ENCODE data around the gene PCDHGA9.

Gene PCDHGA9

DNA sequence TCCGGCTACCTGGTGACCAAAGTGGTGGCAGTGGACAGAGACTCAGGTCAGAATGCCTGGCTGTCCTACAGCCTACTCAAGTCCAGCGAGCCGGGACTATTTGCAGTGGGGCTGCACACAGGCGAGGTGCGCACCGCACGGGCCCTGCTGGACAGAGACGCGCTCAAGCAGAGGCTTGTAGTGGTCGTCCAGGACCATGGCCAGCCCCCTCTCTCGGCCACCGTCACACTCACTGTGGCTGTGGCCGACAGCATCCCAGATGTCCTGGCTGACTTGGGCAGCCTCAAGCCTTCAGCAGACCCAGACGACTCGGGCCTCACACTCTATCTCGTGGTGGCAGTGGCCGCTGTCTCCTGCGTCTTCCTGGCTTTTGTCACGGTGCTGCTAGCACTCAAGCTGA lies 45.6 kb upstream of the PCDHGA9 start:
- WGBS (ENCODE audit: extremely low coverage, insufficient coverage, insufficient read length) = no CpG with 5 or more reads among the region's 19 CpGs
- no peak overlapping the region for H3K18ac ChIP-seq (ENCODE audit: low read length)

DNA sequence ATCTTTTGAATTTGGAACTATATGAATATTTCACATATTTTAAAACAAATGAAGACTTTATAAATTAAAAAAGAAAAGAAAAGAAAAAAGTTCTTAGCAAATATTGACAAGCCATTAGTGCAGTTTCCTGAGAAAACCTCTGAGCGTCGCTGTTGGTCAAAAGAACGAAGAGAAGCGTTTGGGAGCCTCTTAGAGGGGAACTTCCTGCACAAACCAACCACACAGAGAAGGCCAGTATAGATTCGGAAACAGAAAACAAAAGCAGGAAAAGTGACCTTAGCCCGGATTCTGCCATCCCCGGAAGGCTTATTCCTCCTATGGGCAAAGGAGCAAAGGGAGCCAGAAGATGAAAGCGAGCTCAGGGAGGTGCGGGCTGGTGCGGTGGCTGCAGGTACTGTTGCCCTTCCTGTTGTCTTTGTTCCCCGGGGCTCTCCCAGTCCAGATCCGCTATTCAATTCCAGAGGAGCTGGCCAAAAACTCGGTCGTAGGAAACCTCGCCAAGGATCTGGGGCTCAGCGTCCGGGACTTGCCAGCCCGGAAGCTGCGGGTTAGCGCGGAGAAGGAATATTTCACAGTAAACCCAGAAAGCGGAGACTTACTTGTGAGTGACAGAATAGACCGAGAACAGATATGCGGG lies 42.7 kb upstream of the PCDHGA9 start, which contains the start of gene PCDHGB2:
Gene PCDHGB2, plus strand, starts transcription at position 205 of the 637 bp plus-strand sequence. Its CDS starts 142 bp downstream, at position 347.
- Histone ChIP-seq H3K23ac (ENCODE audit: low read length) (no peak within 1 kb of the TSS), H2BK12ac (ENCODE audit: low read length) (no peak within 1 kb of the TSS), H4K91ac (ENCODE audit: low read depth, low read length) (no peak within 1 kb of the TSS), H2AK5ac (ENCODE audit: low read length) (no peak within 1 kb of the TSS), H3K27ac (ENCODE audit: low read depth, low read length) (no peak within 1 kb of the TSS), H3K36me3 (ENCODE audit: control insufficient read depth in 1 of 2, insufficient read depth in 2 of 2, low read length in 2 of 2) (no peaks in the 10 kb centered on the region), H4K12ac (ENCODE audit: low read depth, low read length) (no peak within 1 kb of the TSS), H3K27me3 (ENCODE audit: insufficient read depth, low read length) (no peaks in the 10 kb centered on the region), H3K4ac (ENCODE audit: low read depth, low read length) (no peak within 1 kb of the TSS), H3K79me1 (ENCODE audit: low read length) (no peaks in the 10 kb centered on the region), H3K14ac (ENCODE audit: low read length) (no peak within 1 kb of the TSS), H3K79me2 (ENCODE audit: control insufficient read depth, insufficient read depth, low read length, poor library complexity) (no peaks in the 10 kb centered on the region), H2AFZ (ENCODE audit: insufficient read depth, low read length, poor library complexity) (no peak within 1 kb of the TSS), H2BK5ac (ENCODE audit: low read depth, low read length, poor library complexity) (no peak within 1 kb of the TSS), H3K4me3 (ENCODE audit: low read depth, low read length) (no peak within 1 kb of the TSS), H3K4me1 (ENCODE audit: control insufficient read depth in 1 of 2, insufficient read depth in 2 of 2, low read length in 2 of 2) (no peaks in the 10 kb centered on the region), H3K18ac (ENCODE audit: low read length) (no peak within 1 kb of the TSS), H4K8ac (ENCODE audit: low read depth, low read length) (no peak within 1 kb of the TSS), H3K4me2 (ENCODE audit: low read length) (no peak within 1 kb of the TSS), H3K9ac (ENCODE audit: low read length) (no peak within 1 kb of the TSS), H3K9me3 (ENCODE audit: insufficient read depth, low read depth, low read length) (peaks cover 39% of the 10 kb centered on the region), H2BK120ac (ENCODE audit: insufficient read depth, low read length, poor library complexity) (no peak within 1 kb of the TSS)
- DNase-seq = no peak
- no CpG with 5 or more reads among the region's 24 CpGs for WGBS (ENCODE audit: extremely low coverage, insufficient coverage, insufficient read length)

More for the DNA sequence above, 45.6 kb upstream of the PCDHGA9 start:
- no peak overlapping the region for H2BK12ac ChIP-seq (ENCODE audit: low read length)
- no peak overlapping the region for H3K23ac ChIP-seq (ENCODE audit: low read length)
- no peaks in the 10 kb centered on the region for H3K4me1 ChIP-seq (ENCODE audit: control insufficient read depth in 1 of 2, insufficient read depth in 2 of 2, low read length in 2 of 2)
- no peak overlapping the region for H4K91ac ChIP-seq (ENCODE audit: low read depth, low read length)
- no peak overlapping the region for H2AK5ac ChIP-seq (ENCODE audit: low read length)
- no peaks in the 10 kb centered on the region for H3K79me2 ChIP-seq (ENCODE audit: control insufficient read depth, insufficient read depth, low read length, poor library complexity)
- DNase-seq = no peak
- H2BK120ac ChIP-seq (ENCODE audit: insufficient read depth, low read length, poor library complexity) = no peak overlapping the region
- H3K9ac ChIP-seq (ENCODE audit: low read length) = no peak overlapping the region
- no peaks in the 10 kb centered on the region for H3K27me3 ChIP-seq (ENCODE audit: insufficient read depth, low read length)
- H3K27ac ChIP-seq (ENCODE audit: low read depth, low read length) = no peak overlapping the region
- H3K4me2 ChIP-seq (ENCODE audit: low read length) = no peak overlapping the region
- no peak overlapping the region for H2AFZ ChIP-seq (ENCODE audit: insufficient read depth, low read length, poor library complexity)
- no peak overlapping the region for H4K8ac ChIP-seq (ENCODE audit: low read depth, low read length)
- peaks cover 0 to 3% of the 10 kb centered on the region in 2 experiments for H3K36me3 ChIP-seq (ENCODE audit: control insufficient read depth in 1 of 2, insufficient read depth in 2 of 2, low read length in 2 of 2)
- no peak overlapping the region for H2BK5ac ChIP-seq (ENCODE audit: low read depth, low read length, poor library complexity)
- no peak overlapping the region for H3K14ac ChIP-seq (ENCODE audit: low read length)
- H3K4ac ChIP-seq (ENCODE audit: low read depth, low read length) = no peak overlapping the region
- no peak overlapping the region for H3K4me3 ChIP-seq (ENCODE audit: low read depth, low read length)
- no peaks in the 10 kb centered on the region for H3K79me1 ChIP-seq (ENCODE audit: low read length)
- peaks cover 35% of the 10 kb centered on the region for H3K9me3 ChIP-seq (ENCODE audit: insufficient read depth, low read depth, low read length)
- no peak overlapping the region for H4K12ac ChIP-seq (ENCODE audit: low read depth, low read length)

DNA sequence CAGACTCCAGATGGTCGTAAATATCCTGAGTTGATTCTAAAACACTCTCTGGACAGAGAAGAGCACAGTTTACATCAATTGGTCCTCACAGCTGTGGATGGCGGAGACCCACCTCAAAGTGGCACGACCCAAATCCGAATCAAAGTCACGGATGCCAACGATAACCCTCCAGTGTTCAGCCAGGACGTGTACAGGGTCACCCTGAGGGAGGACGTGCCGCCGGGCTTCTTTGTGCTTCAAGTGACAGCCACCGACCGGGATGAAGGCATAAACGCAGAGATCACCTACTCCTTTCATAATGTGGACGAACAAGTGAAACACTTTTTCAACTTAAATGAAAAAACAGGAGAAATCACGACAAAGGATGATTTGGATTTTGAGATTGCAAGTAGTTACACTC lies 41.9 kb upstream of the PCDHGA9 start:
- no peaks in the 10 kb centered on the region for H3K36me3 ChIP-seq (ENCODE audit: control insufficient read depth in 1 of 2, insufficient read depth in 2 of 2, low read length in 2 of 2)
- no peak overlapping the region for H3K4me3 ChIP-seq (ENCODE audit: low read depth, low read length)
- H3K4me1 ChIP-seq (ENCODE audit: control insufficient read depth in 1 of 2, insufficient read depth in 2 of 2, low read length in 2 of 2) = no peaks in the 10 kb centered on the region
- no peak overlapping the region for H4K12ac ChIP-seq (ENCODE audit: low read depth, low read length)
- no peak overlapping the region for H3K18ac ChIP-seq (ENCODE audit: low read length)
- H2BK120ac ChIP-seq (ENCODE audit: insufficient read depth, low read length, poor library complexity) = no peak overlapping the region
- H3K9me3 ChIP-seq (ENCODE audit: insufficient read depth, low read depth, low read length) = peaks cover 39% of the 10 kb centered on the region
- H2BK5ac ChIP-seq (ENCODE audit: low read depth, low read length, poor library complexity) = no peak overlapping the region
- no peak overlapping the region for H3K4me2 ChIP-seq (ENCODE audit: low read length)
- no peaks in the 10 kb centered on the region for H3K79me1 ChIP-seq (ENCODE audit: low read length)
- H3K4ac ChIP-seq (ENCODE audit: low read depth, low read length) = no peak overlapping the region
- no CpG with 5 or more reads among the region's 15 CpGs for WGBS (ENCODE audit: extremely low coverage, insufficient coverage, insufficient read length)
- H2BK12ac ChIP-seq (ENCODE audit: low read length) = no peak overlapping the region
- no peak overlapping the region for H3K9ac ChIP-seq (ENCODE audit: low read length)
- H3K27me3 ChIP-seq (ENCODE audit: insufficient read depth, low read length) = no peaks in the 10 kb centered on the region
- H2AK5ac ChIP-seq (ENCODE audit: low read length) = no peak overlapping the region
- no peak overlapping the region for H4K8ac ChIP-seq (ENCODE audit: low read depth, low read length)
- no peak overlapping the region for H3K14ac ChIP-seq (ENCODE audit: low read length)
- no peak overlapping the region for H3K27ac ChIP-seq (ENCODE audit: low read depth, low read length)
- no peak overlapping the region for H2AFZ ChIP-seq (ENCODE audit: insufficient read depth, low read length, poor library complexity)
- H4K91ac ChIP-seq (ENCODE audit: low read depth, low read length) = no peak overlapping the region
- no peaks in the 10 kb centered on the region for H3K79me2 ChIP-seq (ENCODE audit: control insufficient read depth, insufficient read depth, low read length, poor library complexity)
- H3K23ac ChIP-seq (ENCODE audit: low read length) = no peak overlapping the region
- DNase-seq = no peak

DNA sequence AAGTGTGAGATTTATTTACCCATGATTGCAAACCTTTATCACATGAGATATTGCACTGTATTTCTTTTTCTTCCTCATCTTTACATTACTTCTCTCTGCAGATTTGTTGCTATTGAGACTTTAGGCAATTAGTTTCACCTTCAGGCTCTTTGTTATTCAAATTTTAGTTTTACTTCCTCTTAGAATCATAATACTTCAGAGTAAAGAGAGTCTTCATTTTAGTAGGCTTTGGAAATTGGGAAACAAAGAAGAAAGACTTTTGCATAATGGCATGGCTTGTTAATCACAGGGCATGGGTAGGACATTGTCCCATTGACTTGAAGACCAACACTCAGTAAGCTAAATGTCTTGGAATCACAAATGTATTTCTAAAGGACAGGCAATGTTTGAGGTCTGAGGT lies 39.9 kb upstream of the PCDHGA9 start:
- H3K18ac ChIP-seq (ENCODE audit: low read length) = no peak overlapping the region
- H3K9ac ChIP-seq (ENCODE audit: low read length) = no peak overlapping the region
- H3K79me2 ChIP-seq (ENCODE audit: control insufficient read depth, insufficient read depth, low read length, poor library complexity) = no peaks in the 10 kb centered on the region
- no peak overlapping the region for H3K23ac ChIP-seq (ENCODE audit: low read length)
- H3K27ac ChIP-seq (ENCODE audit: low read depth, low read length) = no peak overlapping the region
- no peak overlapping the region for H2BK5ac ChIP-seq (ENCODE audit: low read depth, low read length, poor library complexity)
- H2BK12ac ChIP-seq (ENCODE audit: low read length) = no peak overlapping the region
- H3K79me1 ChIP-seq (ENCODE audit: low read length) = no peaks in the 10 kb centered on the region
- H3K14ac ChIP-seq (ENCODE audit: low read length) = no peak overlapping the region
- H3K4me1 ChIP-seq (ENCODE audit: control insufficient read depth in 1 of 2, insufficient read depth in 2 of 2, low read length in 2 of 2) = no peaks in the 10 kb centered on the region
- no peaks in the 10 kb centered on the region for H3K36me3 ChIP-seq (ENCODE audit: control insufficient read depth in 1 of 2, insufficient read depth in 2 of 2, low read length in 2 of 2)
- no peak overlapping the region for H3K4ac ChIP-seq (ENCODE audit: low read depth, low read length)
- DNase-seq = no peak
- H3K27me3 ChIP-seq (ENCODE audit: insufficient read depth, low read length) = no peaks in the 10 kb centered on the region
- H3K4me3 ChIP-seq (ENCODE audit: low read depth, low read length) = no peak overlapping the region
- H3K9me3 ChIP-seq (ENCODE audit: insufficient read depth, low read depth, low read length) = peaks cover 36% of the 10 kb centered on the region
- H3K4me2 ChIP-seq (ENCODE audit: low read length) = no peak overlapping the region
- no peak overlapping the region for H2BK120ac ChIP-seq (ENCODE audit: insufficient read depth, low read length, poor library complexity)
- H2AK5ac ChIP-seq (ENCODE audit: low read length) = no peak overlapping the region
- no peak overlapping the region for H2AFZ ChIP-seq (ENCODE audit: insufficient read depth, low read length, poor library complexity)
- no peak overlapping the region for H4K12ac ChIP-seq (ENCODE audit: low read depth, low read length)
- no peak overlapping the region for H4K91ac ChIP-seq (ENCODE audit: low read depth, low read length)
- no peak overlapping the region for H4K8ac ChIP-seq (ENCODE audit: low read depth, low read length)
